Stimulated activated CD8-positive, alpha-beta memory T cell treated with anti-CD3 and anti-CD28 coated beads, Interleukin-15, amount 100 ng/mL, for 24 hours (primary cell): ENCODE results near the gene ANAPC10.
"Not testable (repeated sequence)": the region's sequence is repeated elsewhere in the genome, so short reads cannot be mapped to it uniquely, and the experiment has no call there.

Experiments
- DNase-seq: peaks from one replicate; pipeline ENCODE4 v3.0.0-alpha.2; 2020; ENCODE audit warnings: low read depth

Gene ANAPC10

DNA sequence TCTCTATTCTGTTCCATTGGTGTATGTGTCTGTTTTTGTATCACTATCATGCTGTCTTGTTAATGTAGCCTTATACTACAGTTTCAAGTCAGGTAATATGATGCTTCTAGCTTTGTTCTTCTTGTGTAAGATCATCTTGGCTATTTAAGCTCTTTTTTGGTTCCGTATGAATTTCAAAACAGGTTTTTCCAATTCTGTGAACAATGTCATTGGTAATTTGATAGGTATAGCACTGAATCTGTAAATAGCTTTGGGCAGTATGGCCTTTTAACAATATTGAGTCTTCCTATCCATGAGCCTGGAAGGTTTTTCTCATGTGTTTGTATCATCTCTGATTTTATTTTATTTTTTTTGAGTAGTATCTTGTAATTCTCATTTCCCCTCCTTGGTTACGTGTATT is 94.3 kb downstream of the ANAPC10 start:
- DNase-seq, result no peak

DNA sequence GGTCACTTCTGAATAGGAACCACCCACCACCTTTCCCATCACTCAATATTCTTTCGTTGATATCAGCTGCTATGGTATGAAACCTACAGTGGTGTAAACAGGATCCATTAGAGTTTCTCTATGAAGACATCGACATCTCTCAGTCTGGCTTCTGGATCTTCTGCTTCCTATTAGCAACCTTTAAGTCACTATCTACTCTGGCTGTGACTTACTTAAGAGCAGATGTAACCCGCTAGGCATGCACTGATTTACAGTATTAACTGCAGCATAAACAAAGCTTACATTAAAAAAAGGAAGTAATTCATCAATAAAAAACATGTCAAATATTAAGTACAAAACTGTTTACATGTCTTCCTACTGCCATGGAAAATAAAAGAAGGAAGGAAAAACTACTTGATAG is 96.4 kb downstream of the ANAPC10 start:
- DNase-seq, result no peak

DNA sequence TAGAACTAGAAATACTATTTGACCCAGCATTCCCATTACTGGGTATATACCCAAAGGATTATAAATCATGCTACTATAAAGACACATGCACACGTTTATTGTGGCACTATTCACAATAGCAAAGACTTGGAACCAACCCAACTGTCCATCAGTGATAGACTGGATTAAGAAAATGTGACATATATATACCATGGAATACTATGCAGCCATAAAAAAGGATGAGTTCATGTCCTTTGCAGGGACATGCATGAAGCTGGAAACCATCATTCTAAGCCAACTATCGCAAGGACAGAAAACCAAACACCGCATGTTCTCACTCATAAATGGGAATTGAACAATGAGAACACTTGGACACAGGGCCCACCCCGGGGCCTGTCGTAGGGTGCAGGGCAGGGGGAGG is 97.3 kb downstream of the ANAPC10 start:
- DNase-seq, result not testable (repeated sequence)

DNA sequence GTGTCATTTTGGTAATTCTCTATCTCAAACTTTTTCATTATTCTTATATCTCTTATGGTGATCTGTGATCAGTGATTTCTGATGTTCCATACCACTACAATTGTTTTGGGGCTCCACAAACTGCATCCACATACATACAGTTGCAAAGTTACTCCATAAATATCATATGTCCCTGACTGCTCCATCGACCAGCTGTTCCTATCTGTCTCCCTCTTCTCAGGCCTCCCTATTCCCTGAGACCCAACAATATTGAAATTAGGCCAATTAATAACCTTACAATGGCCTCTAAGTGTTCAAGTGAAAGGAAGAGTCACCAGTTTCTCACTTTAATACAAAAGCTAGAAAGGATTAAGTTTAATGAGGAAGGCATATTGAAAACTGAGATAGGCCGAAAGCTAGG is 108.7 kb downstream of the ANAPC10 start:
- no peak for DNase-seq

DNA sequence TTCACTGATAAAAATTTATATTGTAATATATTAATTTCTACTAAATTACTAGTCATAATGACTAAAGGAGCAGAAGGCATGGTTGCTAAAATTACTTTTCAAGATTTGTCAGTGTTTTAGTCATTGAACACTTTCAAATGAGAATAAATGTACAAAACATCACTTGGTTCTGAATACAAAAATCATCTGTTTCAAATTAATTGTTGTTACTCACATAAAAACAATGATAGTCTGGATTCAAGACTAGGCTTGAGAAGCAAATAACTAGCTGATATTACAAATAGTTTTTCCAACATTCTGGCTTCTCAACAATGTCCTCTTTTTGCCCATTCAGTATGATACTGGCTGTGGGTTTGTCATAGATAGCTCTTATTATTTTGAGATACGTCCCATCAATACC is 112.5 kb downstream of the ANAPC10 start:
- DNase-seq, result no peak

DNA sequence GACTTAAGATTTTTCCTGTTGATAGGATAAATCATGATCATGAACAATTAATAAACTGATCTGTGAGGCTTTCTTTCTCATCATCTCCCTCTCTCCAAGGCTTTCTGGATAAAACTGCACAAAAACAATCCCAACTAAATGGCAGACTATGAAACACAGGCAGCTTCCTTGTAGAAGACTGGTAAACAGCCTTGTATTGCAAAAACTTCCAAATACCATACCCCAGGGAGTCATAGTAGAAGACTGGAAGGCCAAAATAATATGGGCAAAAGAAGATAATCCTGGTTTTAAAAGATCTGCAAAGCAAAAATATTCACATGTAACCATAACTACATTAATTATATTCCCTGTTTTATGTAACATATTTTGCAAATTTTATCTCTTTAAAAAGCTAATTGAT is 113.0 kb downstream of the ANAPC10 start:
- DNase-seq, result no peak

DNA sequence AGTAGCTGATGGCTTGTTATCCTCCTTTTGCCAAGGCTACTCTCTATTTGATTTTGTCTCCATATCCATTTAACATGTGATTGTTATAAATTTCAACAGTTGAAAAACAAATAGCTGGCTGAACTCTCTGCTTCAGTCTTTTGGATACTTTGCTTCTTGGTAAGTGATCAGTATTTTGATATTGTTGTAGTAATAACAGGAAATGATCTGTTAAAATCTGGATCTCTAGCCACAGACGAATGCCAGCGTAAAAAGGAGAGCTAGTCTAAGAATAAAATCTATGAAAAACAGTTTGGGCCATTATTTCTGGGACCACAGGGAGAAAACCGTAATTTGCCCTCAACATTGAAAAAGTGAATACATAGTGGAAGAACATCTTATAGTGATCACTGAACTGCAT is 113.8 kb downstream of the ANAPC10 start:
- DNase-seq, result no peak

DNA sequence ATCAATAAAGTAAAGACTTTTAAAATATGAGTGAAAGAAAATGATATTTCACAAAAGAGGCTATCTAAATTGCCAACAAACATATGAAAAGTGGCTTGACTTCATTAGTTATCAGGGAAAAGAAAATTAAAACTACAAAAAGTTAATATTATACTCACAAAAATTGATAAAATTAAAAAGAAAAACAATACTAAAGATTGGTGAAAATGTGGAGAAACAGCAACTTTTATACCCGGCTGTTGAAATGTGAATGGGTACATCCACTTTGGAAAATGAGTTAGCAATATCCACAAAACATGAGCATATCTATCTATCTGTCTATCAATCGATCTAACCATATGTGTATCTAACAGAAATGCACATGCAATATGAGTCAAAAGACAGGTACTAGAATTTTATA is 122.3 kb downstream of the ANAPC10 start:
- DNase-seq, result no peak

DNA sequence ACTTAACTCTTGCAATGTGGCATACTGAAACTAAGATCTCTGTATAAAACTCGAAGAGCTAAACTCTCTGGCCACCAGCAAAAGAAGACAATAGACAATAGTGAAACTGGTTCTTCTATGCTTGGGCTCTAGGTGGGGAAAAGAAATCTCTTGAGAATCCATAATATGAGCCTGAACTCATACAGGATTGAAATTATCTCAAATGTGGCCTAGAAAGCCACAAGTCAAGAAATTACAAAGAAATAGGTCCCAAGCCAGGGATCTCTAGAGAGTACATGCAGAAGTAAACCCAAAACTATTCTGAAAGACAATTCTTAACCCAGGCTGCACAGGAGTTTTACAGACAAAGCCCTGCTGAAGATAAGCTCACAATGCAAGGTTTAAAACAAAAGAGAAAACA is 127.4 kb downstream of the ANAPC10 start:
- no peak for DNase-seq

DNA sequence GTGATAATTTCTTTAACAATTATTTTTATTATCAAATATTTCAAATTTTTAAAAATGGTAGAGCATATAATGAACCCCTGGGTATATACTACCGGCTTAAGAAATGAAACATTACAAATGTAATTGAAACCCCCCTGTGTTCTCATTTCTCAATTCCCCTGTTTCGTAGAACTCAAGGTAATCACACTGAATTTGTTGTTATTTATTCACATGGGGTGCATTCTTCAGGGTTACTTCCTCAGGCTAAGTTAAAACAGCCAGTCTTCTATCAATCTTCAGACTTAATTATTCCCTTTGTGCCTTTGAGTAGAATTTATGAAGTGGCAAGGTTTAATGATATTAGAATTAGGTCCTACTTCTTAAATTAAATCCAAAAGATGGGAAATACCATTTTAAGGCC is 128.2 kb downstream of the ANAPC10 start:
- no peak for DNase-seq

DNA sequence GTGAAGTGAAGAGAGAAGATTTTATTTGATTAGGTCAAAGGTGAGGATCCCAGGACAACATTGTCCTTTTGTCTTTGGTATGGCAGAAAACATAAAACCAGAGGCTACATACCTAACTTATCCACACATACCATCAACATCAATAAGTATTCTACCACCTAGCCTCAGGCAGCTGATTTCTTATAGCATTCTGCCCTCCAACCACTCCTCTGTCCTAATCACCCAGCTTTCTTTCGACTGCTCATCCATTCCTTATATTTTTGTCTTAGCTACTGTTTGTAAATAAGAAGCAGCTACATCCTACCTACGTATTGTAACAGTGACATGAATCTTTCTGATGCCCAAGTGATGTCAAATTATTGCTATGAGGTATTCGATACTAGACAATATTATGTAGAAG is 129.4 kb downstream of the ANAPC10 start:
- no peak for DNase-seq

DNA sequence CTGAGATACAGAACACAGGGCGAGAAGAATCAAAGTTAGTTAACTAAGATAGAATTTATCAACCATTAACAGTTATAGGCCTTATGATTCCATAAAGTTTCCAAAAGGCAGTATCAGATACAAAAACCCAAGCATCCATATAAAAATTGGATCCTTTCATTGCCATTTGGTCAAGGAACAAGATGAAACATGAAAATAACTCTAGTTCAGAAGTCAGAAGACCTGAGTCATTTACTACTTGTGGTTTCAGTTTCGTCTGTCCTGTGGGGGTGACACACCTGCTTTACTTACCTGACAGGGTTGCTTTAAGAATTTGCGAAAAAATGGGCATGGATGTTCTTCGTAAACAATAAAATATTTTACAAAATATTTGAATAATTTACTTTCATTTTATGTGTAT is 130.8 kb downstream of the ANAPC10 start:
- no peak for DNase-seq

DNA sequence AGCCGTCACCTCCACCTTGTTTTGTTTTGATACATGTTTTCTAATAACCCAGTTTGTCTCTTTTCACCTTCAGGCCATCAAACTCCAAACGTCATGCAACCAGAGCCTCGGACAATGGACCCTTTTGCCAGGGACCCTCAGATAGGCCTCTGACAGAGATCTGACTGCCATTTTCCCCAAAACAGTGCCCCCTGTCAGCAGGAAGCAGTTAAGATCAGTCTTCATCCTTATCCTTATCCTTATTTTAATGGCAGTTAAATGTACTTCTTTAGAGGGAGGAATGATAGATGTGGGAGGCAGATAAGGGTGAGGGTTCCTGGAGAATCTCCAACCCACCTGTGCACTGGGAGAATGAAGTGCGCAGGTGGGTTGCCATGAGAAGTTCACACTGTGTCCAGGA is 135.7 kb downstream of the ANAPC10 start:
- DNase-seq, result no peak

DNA sequence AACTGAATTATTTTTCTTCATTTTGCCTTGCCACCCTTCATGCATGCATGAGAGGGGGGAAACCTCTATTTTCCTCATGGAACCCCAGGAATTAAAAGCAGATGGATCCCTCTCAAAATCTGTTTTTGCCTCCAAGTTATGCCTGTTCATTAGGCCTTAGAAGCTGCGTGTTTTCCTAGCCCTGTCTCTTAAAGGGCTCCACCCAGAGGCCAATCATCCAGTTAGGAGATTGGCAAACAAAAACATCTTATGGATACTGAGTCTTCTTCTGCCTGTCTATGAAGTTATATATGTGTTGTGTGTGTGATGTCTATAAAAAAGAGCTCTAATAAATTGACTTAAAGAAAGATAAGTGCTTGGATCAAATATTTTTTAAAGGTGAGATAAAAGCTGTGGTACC is 142.9 kb downstream of the ANAPC10 start:
- DNase-seq, result no peak

DNA sequence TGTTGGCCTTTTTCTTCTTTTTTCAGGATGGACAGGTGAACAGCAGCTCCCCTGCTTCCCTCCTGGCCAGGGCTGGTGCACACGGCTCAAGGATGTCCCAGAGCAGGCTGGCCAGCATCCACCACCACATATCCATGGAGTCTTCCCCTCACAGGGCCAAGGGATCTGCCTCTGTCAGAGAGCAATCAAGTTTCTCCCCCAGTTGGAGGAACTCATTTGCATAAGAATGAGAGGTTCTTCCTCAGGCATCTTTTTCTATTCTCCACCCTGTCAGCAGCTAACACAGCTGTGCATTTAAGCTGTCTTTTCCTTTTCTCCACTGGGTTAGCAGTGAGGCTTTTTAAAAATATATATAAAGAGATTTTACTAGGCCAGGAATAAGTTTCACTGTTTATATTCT is 143.8 kb downstream of the ANAPC10 start:
- DNase-seq, result no peak

DNA sequence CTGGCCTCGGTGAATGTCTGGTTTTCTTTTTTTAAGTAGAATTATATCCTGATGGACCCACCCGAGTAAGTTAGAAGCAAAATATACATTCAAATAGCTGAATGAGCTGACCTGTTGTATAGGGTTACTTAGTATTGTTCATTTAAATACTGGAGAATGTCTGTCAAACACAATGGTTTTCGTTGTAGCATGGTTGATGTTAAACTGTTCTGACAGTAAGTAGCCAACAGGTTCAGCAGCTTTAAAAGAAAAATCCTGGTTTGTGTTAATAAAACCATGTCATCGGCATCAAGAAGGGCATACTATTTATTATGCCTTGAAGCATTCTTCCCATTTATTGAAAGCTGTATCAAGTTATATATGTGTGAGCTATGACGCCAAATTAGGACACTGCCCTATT is 149.6 kb downstream of the ANAPC10 start:
- no peak for DNase-seq

DNA sequence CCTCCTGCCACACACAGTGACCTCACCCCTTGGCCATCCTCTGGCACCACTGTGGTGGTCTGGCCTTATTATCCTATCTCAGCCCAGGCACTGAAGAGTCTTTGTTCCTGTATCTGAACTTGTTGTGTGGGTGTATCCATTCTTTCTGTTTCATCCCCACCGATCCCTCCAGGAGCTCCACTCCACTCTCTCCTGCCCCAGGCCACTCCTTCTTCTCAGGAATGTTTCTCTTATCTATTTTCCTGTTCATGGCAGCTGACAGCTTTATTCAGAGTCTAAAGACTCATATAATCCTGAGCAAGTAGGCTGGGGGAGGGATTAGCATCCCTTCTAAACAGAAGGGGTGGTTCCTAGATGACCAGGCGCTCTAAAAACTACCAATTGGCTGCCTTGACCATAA is 150.0 kb downstream of the ANAPC10 start:
- DNase-seq, result no peak
